Hepatocyte (in vitro differentiated cells): ENCODE measurements around the gene WNT5B.

Experiments
- CTCF ChIP-seq: fragments of 200-600 bp; sonication (generic); IDR thresholded peaks from 2 replicates; pipeline ENCODE4 v1.5.1; 2016; ENCODE audit warnings: antibody characterized with exemption, mild to moderate bottlenecking; ENCODE audit not compliant: poor library complexity
- EZH2phosphoT487 ChIP-seq: fragments of 200-600 bp; sonication (generic); IDR thresholded peaks from one replicate; pipeline ENCODE4 v1.6.1; 2018; ENCODE audit warnings: antibody characterized with exemption, mild to moderate bottlenecking, low read depth, moderate library complexity; ENCODE audit not compliant: unreplicated experiment, severe bottlenecking

DNA sequence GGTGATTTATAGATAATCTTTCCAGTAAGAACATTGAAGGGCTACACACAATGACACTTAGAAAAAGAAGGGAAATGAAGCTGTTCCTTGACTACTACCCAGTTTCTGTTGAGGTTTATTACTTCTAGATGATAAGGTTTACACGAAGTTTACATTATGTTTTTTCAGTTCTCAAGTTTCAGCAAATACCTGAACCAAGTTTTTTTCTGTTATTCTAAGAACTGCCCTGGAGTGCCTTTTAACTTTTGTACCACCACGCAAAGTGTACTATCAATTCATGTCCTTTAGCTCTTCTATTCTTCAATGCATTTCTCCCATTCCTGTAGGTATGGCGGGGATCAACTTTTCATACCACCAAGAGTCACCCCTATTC lies 40.5 kb upstream of the WNT5B start:
- TF ChIP-seq EZH2phosphoT487 (no peak), CTCF (no peak)
